A673 (cell line): Measurements from ENCODE around the gene FRAS1.
"Not testable (repeated sequence)": the region's sequence is repeated elsewhere in the genome, so short reads cannot be mapped to it uniquely, and the experiment has no call there.

Source experiments
- CTCF ChIP-seq: fragments of 300-800, 200-600 bp; sonication (generic); conservative IDR thresholded peaks from 2 replicates; pipeline ENCODE4 v1.5.1; 2017; ENCODE audit warnings: low read depth, mild to moderate bottlenecking, antibody characterized with exemption, low read length, moderate library complexity, mixed read lengths
- EZH2 ChIP-seq: fragments of 200-600 bp; sonication (generic); IDR thresholded peaks from 2 replicates; pipeline ENCODE4 v1.6.1; 2017; ENCODE audit warnings: borderline replicate concordance, low read depth, mild to moderate bottlenecking, mixed read lengths, antibody characterized with exemption, low read length; ENCODE audit not compliant: poor library complexity, severe bottlenecking

GRCh38 chr4:78181681-78182234 lies 124.6 kb downstream of the FRAS1 start:
- TF ChIP-seq CTCF, EZH2: not testable (repeated sequence)
